Measurements from ENCODE around the gene TTC1. TPM values are rescaled to one million over a fixed set of nuclear protein-coding genes. Genes with fewer than 3 reads are reported as not detected.

TTC1 gene
- total RNA-seq, 1 donor from 2014 or later, result 25.6 TPM

DNA sequence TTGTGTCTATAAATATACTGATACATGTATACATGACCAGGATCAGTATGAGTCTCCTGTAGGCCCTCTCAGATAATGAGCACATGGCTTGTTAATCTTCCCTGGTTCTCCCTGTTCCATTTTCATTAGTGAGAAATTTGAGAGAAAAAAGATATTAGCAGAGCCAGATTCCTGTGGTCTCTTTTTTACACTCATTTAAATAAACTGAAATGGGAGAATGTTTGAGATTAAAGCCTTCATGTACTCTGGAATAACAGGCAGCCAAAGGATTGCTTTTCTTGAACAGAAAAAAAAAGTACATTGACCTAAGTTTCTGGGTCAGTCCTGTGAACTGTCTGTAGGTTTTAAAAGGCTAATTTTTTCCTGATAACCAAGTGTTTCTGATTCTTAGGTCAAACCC lies 66.1 kb downstream of the TTC1 start:
- H3K9ac ChIP-seq (ENCODE audit: low read depth in 1 of 3, low read length in 3 of 3), result no peak overlapping the region
- H3K4me3 ChIP-seq (ENCODE audit: low read length in 3 of 3), result no peak overlapping the region
- no peaks in the 10 kb centered on the region for H3K9me3 ChIP-seq (ENCODE audit: control insufficient read depth in 3 of 3, low read length in 3 of 3)
- peaks cover 2 to 12% (median 7%) of the 10 kb centered on the region in 3 donors for H3K36me3 ChIP-seq (ENCODE audit: control insufficient read depth in 3 of 3, insufficient read depth in 3 of 3, low read length in 3 of 3)
- peaks cover 0 to 5% (median 0%) of the 10 kb centered on the region in 3 donors for H3K4me1 ChIP-seq (ENCODE audit: control insufficient read depth in 3 of 3, insufficient read depth in 3 of 3, low read length in 3 of 3)
- H3K27ac ChIP-seq (ENCODE audit: low read depth, low read length), result no peak overlapping the region
- H3K27me3 ChIP-seq (ENCODE audit: control insufficient read depth in 3 of 3, insufficient read depth in 3 of 3, low read length in 3 of 3), result no peaks in the 10 kb centered on the region

DNA sequence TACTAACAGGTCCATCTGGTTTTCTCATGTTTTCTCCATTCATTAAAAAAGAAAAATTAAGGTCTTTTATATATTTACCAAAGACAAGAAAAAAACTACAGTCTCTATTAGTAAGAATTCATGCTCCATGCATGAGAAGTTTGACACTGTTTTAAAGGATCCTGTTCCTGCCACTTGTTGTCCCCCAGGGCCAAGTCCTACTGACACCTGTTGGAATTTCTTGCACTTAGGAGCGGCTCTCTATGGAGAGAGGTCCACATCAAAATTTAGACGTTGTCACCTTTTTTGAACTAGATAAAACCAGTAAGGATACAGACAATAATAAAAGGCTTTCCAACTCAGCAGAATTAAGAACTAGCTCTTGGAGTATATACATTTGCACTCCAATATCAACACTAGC lies 68.1 kb downstream of the TTC1 start:
- Histone ChIP-seq H3K4me3 (ENCODE audit: low read length in 3 of 3) (no peak overlapping the region), H3K36me3 (ENCODE audit: control insufficient read depth in 3 of 3, insufficient read depth in 3 of 3, low read length in 3 of 3) (peaks cover 2 to 12% (median 7%) of the 10 kb centered on the region in 3 donors), H3K9ac (ENCODE audit: low read depth in 1 of 3, low read length in 3 of 3) (no peak overlapping the region)

GRCh38 chr5:160079753-160080152 lies 70.8 kb downstream of the TTC1 start:
- Histone ChIP-seq H3K27ac (ENCODE audit: low read depth, low read length) (no peak overlapping the region), H3K4me3 (ENCODE audit: low read length in 3 of 3) (no peak overlapping the region), H3K36me3 (ENCODE audit: control insufficient read depth in 3 of 3, insufficient read depth in 3 of 3, low read length in 3 of 3) (peaks cover 2 to 15% (median 7%) of the 10 kb centered on the region in 3 donors), H3K9ac (ENCODE audit: low read depth in 1 of 3, low read length in 3 of 3) (no peak overlapping the region), H3K9me3 (ENCODE audit: control insufficient read depth in 3 of 3, low read length in 3 of 3) (no peaks in the 10 kb centered on the region), H3K27me3 (ENCODE audit: control insufficient read depth in 3 of 3, insufficient read depth in 3 of 3, low read length in 3 of 3) (no peaks in the 10 kb centered on the region), H3K4me1 (ENCODE audit: control insufficient read depth in 3 of 3, insufficient read depth in 3 of 3, low read length in 3 of 3) (peaks cover 0 to 5% (median 3%) of the 10 kb centered on the region in 3 donors)

More for the DNA sequence above, 68.1 kb downstream of the TTC1 start:
- H3K4me1 ChIP-seq (ENCODE audit: control insufficient read depth in 3 of 3, insufficient read depth in 3 of 3, low read length in 3 of 3), result no peaks in the 10 kb centered on the region
- H3K9me3 ChIP-seq (ENCODE audit: control insufficient read depth in 3 of 3, low read length in 3 of 3), result no peaks in the 10 kb centered on the region
- H3K27me3 ChIP-seq (ENCODE audit: control insufficient read depth in 3 of 3, insufficient read depth in 3 of 3, low read length in 3 of 3), result no peaks in the 10 kb centered on the region
- no peak overlapping the region for H3K27ac ChIP-seq (ENCODE audit: low read depth, low read length)

DNA sequence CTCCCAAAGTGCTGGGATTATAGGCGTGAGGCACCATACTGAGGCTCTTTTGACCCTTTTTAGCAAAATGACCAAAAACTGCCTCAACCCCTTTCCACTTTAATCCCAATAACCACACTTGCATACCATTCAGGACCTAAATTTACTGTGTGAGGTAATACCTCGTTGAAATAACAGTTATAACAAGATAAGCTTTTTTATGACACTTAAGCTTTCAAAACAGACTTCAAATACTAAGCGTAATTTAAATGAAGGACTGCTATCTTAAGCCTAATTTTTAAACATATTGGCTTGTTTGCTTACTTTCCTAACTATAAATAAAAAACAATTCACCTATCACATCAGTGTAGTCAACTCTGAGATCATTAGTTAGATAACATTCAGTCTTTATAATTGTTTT lies 72.6 kb downstream of the TTC1 start:
- Histone ChIP-seq H3K9me3 (ENCODE audit: control insufficient read depth in 3 of 3, low read length in 3 of 3) (no peaks in the 10 kb centered on the region), H3K27me3 (ENCODE audit: control insufficient read depth in 3 of 3, insufficient read depth in 3 of 3, low read length in 3 of 3) (no peaks in the 10 kb centered on the region), H3K36me3 (ENCODE audit: control insufficient read depth in 3 of 3, insufficient read depth in 3 of 3, low read length in 3 of 3) (peaks cover 2 to 15% (median 7%) of the 10 kb centered on the region in 3 donors), H3K4me3 (ENCODE audit: low read length in 3 of 3) (no peak overlapping the region), H3K27ac (ENCODE audit: low read depth, low read length) (no peak overlapping the region), H3K4me1 (ENCODE audit: control insufficient read depth in 3 of 3, insufficient read depth in 3 of 3, low read length in 3 of 3) (peaks cover 0 to 5% (median 3%) of the 10 kb centered on the region in 3 donors), H3K9ac (ENCODE audit: low read depth in 1 of 3, low read length in 3 of 3) (no peak overlapping the region)

- H3K27ac ChIP-seq (ENCODE audit: low read depth, low read length), result no peak overlapping the region
- H3K36me3 ChIP-seq (ENCODE audit: control insufficient read depth in 3 of 3, insufficient read depth in 3 of 3, low read length in 3 of 3), result peaks cover 0 to 14% (median 7%) of the 10 kb centered on the region in 3 donors
- no peaks in the 10 kb centered on the region for H3K27me3 ChIP-seq (ENCODE audit: control insufficient read depth in 3 of 3, insufficient read depth in 3 of 3, low read length in 3 of 3)
- H3K4me1 ChIP-seq (ENCODE audit: control insufficient read depth in 3 of 3, insufficient read depth in 3 of 3, low read length in 3 of 3), result peaks cover 0 to 5% (median 3%) of the 10 kb centered on the region in 3 donors
- no peaks in the 10 kb centered on the region for H3K9me3 ChIP-seq (ENCODE audit: control insufficient read depth in 3 of 3, low read length in 3 of 3)
- no peak overlapping the region for H3K9ac ChIP-seq (ENCODE audit: low read depth in 1 of 3, low read length in 3 of 3)
- no peak overlapping the region for H3K4me3 ChIP-seq (ENCODE audit: low read length in 3 of 3)
These were observed 73.9 kb downstream of the TTC1 start for GRCh38 chr5:160082614-160083500.

DNA sequence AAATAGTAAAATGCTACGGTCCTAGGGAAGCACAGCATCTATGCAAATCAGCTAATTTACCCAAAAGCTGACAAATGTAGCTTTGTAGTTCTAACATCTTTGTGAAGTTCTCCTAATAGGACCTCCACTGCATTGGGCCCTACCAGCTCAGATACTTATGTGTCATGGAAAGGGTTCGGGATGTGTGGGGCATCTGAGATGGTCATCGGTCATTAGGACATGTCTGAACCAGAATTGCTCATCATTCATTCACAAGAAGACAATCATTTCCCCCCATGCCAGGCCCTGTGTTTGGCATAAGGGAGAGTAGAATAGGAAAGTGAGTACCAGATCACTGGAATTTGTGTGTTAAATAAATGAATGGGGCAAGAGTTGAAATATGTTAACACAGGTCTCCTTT lies 74.6 kb downstream of the TTC1 start:
- Histone ChIP-seq H3K4me1 (ENCODE audit: control insufficient read depth in 3 of 3, insufficient read depth in 3 of 3, low read length in 3 of 3) (peaks cover 0 to 5% (median 3%) of the 10 kb centered on the region in 3 donors), H3K27me3 (ENCODE audit: control insufficient read depth in 3 of 3, insufficient read depth in 3 of 3, low read length in 3 of 3) (no peaks in the 10 kb centered on the region), H3K9me3 (ENCODE audit: control insufficient read depth in 3 of 3, low read length in 3 of 3) (no peaks in the 10 kb centered on the region), H3K36me3 (ENCODE audit: control insufficient read depth in 3 of 3, insufficient read depth in 3 of 3, low read length in 3 of 3) (peaks cover 0 to 7% (median 6%) of the 10 kb centered on the region in 3 donors), H3K27ac (ENCODE audit: low read depth, low read length) (no peak overlapping the region), H3K9ac (ENCODE audit: low read depth in 1 of 3, low read length in 3 of 3) (no peak overlapping the region), H3K4me3 (ENCODE audit: low read length in 3 of 3) (no peak overlapping the region)

- no peaks in the 10 kb centered on the region for H3K27me3 ChIP-seq (ENCODE audit: control insufficient read depth in 3 of 3, insufficient read depth in 3 of 3, low read length in 3 of 3)
These were observed 75.2 kb downstream of the TTC1 start for GRCh38 chr5:160084144-160084543.

DNA sequence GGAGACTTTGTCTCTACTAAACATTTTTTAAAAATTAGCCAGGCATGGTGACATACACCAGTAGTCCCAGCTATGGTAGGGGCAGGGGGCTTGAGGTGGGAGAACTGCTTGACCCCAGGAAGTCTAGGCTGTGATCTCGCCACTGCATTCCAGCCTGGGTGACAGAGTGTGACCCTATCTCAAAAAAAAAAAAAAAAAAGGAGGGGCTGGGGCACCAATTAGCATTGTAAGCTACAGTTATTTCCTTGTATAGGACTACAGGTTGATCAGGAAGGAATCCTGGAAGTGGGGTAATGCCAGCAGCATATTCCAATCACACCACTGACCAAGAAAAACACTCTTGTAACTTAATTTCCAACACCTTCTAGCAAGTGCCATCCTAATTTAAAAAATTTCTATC lies 78.3 kb downstream of the TTC1 start:
- H3K27me3 ChIP-seq (ENCODE audit: control insufficient read depth in 3 of 3, insufficient read depth in 3 of 3, low read length in 3 of 3), result no peaks in the 10 kb centered on the region
- H3K4me3 ChIP-seq (ENCODE audit: low read length in 3 of 3), result no peak overlapping the region
- no peaks in the 10 kb centered on the region for H3K9me3 ChIP-seq (ENCODE audit: control insufficient read depth in 3 of 3, low read length in 3 of 3)
- no peak overlapping the region for H3K27ac ChIP-seq (ENCODE audit: low read depth, low read length)
- H3K4me1 ChIP-seq (ENCODE audit: control insufficient read depth in 3 of 3, insufficient read depth in 3 of 3, low read length in 3 of 3), result peaks cover 0 to 5% (median 3%) of the 10 kb centered on the region in 3 donors
- H3K36me3 ChIP-seq (ENCODE audit: control insufficient read depth in 3 of 3, insufficient read depth in 3 of 3, low read length in 3 of 3), result peaks cover 1 to 6% (median 3%) of the 10 kb centered on the region in 3 donors
- no peak overlapping the region for H3K9ac ChIP-seq (ENCODE audit: low read depth in 1 of 3, low read length in 3 of 3)

More at GRCh38 chr5:160084144-160084543, 75.2 kb downstream of the TTC1 start:
- H3K9ac ChIP-seq (ENCODE audit: low read depth in 1 of 3, low read length in 3 of 3), result no peak overlapping the region
- peaks cover 0 to 5% (median 3%) of the 10 kb centered on the region in 3 donors for H3K4me1 ChIP-seq (ENCODE audit: control insufficient read depth in 3 of 3, insufficient read depth in 3 of 3, low read length in 3 of 3)
- no peak overlapping the region for H3K27ac ChIP-seq (ENCODE audit: low read depth, low read length)
- no peak overlapping the region for H3K4me3 ChIP-seq (ENCODE audit: low read length in 3 of 3)
- H3K36me3 ChIP-seq (ENCODE audit: control insufficient read depth in 3 of 3, insufficient read depth in 3 of 3, low read length in 3 of 3), result peaks cover 0 to 3% (median 0%) of the 10 kb centered on the region in 3 donors
- no peaks in the 10 kb centered on the region for H3K9me3 ChIP-seq (ENCODE audit: control insufficient read depth in 3 of 3, low read length in 3 of 3)

DNA sequence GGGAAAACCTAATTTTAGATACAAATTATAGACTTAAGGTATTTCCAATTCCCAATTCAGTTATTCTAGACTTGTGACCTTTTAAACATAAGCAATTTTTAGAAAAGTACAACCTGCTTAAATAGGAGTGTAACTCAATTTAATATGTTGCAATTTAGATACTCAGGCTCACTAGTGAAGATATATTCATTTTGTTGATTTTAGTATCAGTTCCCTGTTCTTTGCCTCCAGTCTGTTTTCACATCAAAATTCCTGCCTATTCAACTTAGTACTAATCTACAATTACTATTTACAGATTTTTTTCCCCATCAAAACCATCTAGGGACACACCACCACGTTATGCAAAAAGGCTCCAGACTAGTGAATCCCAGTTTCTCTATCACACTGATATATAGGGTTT lies 79.9 kb downstream of the TTC1 start:
- H3K27me3 ChIP-seq (ENCODE audit: control insufficient read depth in 3 of 3, insufficient read depth in 3 of 3, low read length in 3 of 3), result no peaks in the 10 kb centered on the region
- no peak overlapping the region for H3K9ac ChIP-seq (ENCODE audit: low read depth in 1 of 3, low read length in 3 of 3)
- peaks cover 15 to 22% (median 19%) of the 10 kb centered on the region in 3 donors for H3K36me3 ChIP-seq (ENCODE audit: control insufficient read depth in 3 of 3, insufficient read depth in 3 of 3, low read length in 3 of 3)
- no peaks in the 10 kb centered on the region for H3K9me3 ChIP-seq (ENCODE audit: control insufficient read depth in 3 of 3, low read length in 3 of 3)
- no peak overlapping the region for H3K27ac ChIP-seq (ENCODE audit: low read depth, low read length)
- H3K4me3 ChIP-seq (ENCODE audit: low read length in 3 of 3), result no peak overlapping the region
- H3K4me1 ChIP-seq (ENCODE audit: control insufficient read depth in 3 of 3, insufficient read depth in 3 of 3, low read length in 3 of 3), result no peaks in the 10 kb centered on the region

- H3K4me1 ChIP-seq (ENCODE audit: control insufficient read depth in 3 of 3, insufficient read depth in 3 of 3, low read length in 3 of 3), result no peaks in the 10 kb centered on the region
- no peaks in the 10 kb centered on the region for H3K27me3 ChIP-seq (ENCODE audit: control insufficient read depth in 3 of 3, insufficient read depth in 3 of 3, low read length in 3 of 3)
- no peaks in the 10 kb centered on the region for H3K9me3 ChIP-seq (ENCODE audit: control insufficient read depth in 3 of 3, low read length in 3 of 3)
- no peak overlapping the region for H3K27ac ChIP-seq (ENCODE audit: low read depth, low read length)
- peaks cover 16 to 21% (median 20%) of the 10 kb centered on the region in 3 donors for H3K36me3 ChIP-seq (ENCODE audit: control insufficient read depth in 3 of 3, insufficient read depth in 3 of 3, low read length in 3 of 3)
- no peak overlapping the region for H3K4me3 ChIP-seq (ENCODE audit: low read length in 3 of 3)
- H3K9ac ChIP-seq (ENCODE audit: low read depth in 1 of 3, low read length in 3 of 3), result no peak overlapping the region
These were observed 80.6 kb downstream of the TTC1 start for GRCh38 chr5:160089531-160089930.

Data from skeletal muscle tissue (tissue), 4 donors.